ENCODE results near the gene ANKLE2. TPM values are rescaled to one million over a fixed set of nuclear protein-coding genes. Genes with fewer than 3 reads are reported as not detected.

Gene ANKLE2
- polyA plus RNA-seq, 1 donor from 2014 or later: 72.3 TPM

- Histone ChIP-seq H3K27ac (ENCODE audit: low read length) (no peak overlapping the region), H3K9me2 (ENCODE audit: insufficient read depth, low read length) (no peaks in the 10 kb centered on the region), H2AFZ (ENCODE audit: low read depth, low read length) (no peak overlapping the region), H3K4me3 (ENCODE audit: low read length) (no peak overlapping the region), H3K36me3 (ENCODE audit: insufficient read depth, low read length) (no peaks in the 10 kb centered on the region), H3K4me2 (ENCODE audit: low read length) (no peak overlapping the region), H3K9me3 (ENCODE audit: low read length) (no peaks in the 10 kb centered on the region), H4K20me1 (ENCODE audit: insufficient read depth) (no peaks in the 10 kb centered on the region), H3F3A (ENCODE audit: insufficient read depth, low read length, poor library complexity, severe bottlenecking) (no peaks in the 10 kb centered on the region), H3K27me3 (ENCODE audit: insufficient read depth, low read depth, low read length) (no peaks in the 10 kb centered on the region), H3K79me2 (replicated peaks; ENCODE audit: insufficient read depth, low read length) (no peaks in the 10 kb centered on the region), H3K9ac (ENCODE audit: low read length) (no peak overlapping the region)
- no peak for TF ChIP-seq EZH2 (IDR thresholded peaks at IDR 0.05; ENCODE audit: borderline replicate concordance, insufficient read depth, low read length, poor library complexity, severe bottlenecking)
- TF ChIP-seq MXI1 (conservative IDR thresholded peaks at IDR 0.05; ENCODE audit: poor library complexity, severe bottlenecking): no peak
- no peak for TF ChIP-seq SMC3 (conservative IDR thresholded peaks at IDR 0.05; ENCODE audit: poor library complexity)
- no peak for TF ChIP-seq RAD21 (conservative IDR thresholded peaks at IDR 0.05)
- TF ChIP-seq REST (IDR thresholded peaks at IDR 0.05; ENCODE audit: borderline replicate concordance): no peak
- no peak for TF ChIP-seq TAF1 (IDR thresholded peaks at IDR 0.05; ENCODE audit: low read depth)
- no peak for TF ChIP-seq CTCF (IDR thresholded peaks at IDR 0.05; ENCODE audit: poor library complexity, severe bottlenecking)
- no peak for TF ChIP-seq POLR2AphosphoS5 (IDR thresholded peaks at IDR 0.05)
- no peak for TF ChIP-seq EP300 (conservative IDR thresholded peaks at IDR 0.05; ENCODE audit: poor library complexity, severe bottlenecking)
These were observed 85.7 kb downstream of the ANKLE2 start for GRCh38 chr12:132675757-132676432.

Small RNA genes within 50 kb of the gene (small RNA-seq; reads per million reads assigned to genes)
- gene RNA5SP379: 0 to 0.33 (median 0) reads per million in 3 experiments

Other genes with a start within 250 kb of the ANKLE2 start
- not detected in 2 replicates for gene LRCOL1, start 151.2 kb downstream of the ANKLE2 start, polyA plus RNA-seq
- gene P2RX2, start 143.1 kb downstream of the ANKLE2 start, polyA plus RNA-seq: not detected in 2 replicates
- 8.5 and 25.6 TPM in 2 replicates for gene POLE, start 74.5 kb downstream of the ANKLE2 start, polyA plus RNA-seq
- gene PXMP2, start 74.2 kb downstream of the ANKLE2 start, polyA plus RNA-seq: 94.4 and 95.8 TPM in 2 replicates
- 32.5 and 46.8 TPM in 2 replicates for gene PGAM5, start 51.0 kb downstream of the ANKLE2 start, polyA plus RNA-seq
- 16.7 and 20.2 TPM in 2 replicates for gene GOLGA3, start 67.0 kb upstream of the ANKLE2 start, polyA plus RNA-seq
- 88.4 and 89.3 TPM in 2 replicates for gene CHFR, start 125.8 kb upstream of the ANKLE2 start, polyA plus RNA-seq
- 18.6 and 22.6 TPM in 2 replicates for gene ZNF605, start 194.5 kb upstream of the ANKLE2 start, polyA plus RNA-seq
- gene ZNF26, start 224.5 kb upstream of the ANKLE2 start, polyA plus RNA-seq: 25.8 and 26.6 TPM in 2 replicates

Measured in neural cell (in vitro differentiated cells).